Measurements from ENCODE around the gene HLX. TPM values are rescaled to one million over a fixed set of nuclear protein-coding genes. Genes with fewer than 3 reads are reported as not detected.

HLX gene
- total RNA-seq, 1 experiment from 2014 or later: 4.0 TPM

GRCh38 chr1:220879509-220880361, 492 bp downstream of the HLX start:
- Histone ChIP-seq H3K9ac (ENCODE audit: low read length) (peak overlapping the region; percentile 81), H3K4me1 (ENCODE audit: insufficient read depth, low read length) (peaks cover 16% of the 10 kb centered on the region; the same call in 1 of the 2 replicates), H3K4me3 (ENCODE audit: low read length) (peak overlapping the region; percentile 85), H2AFZ (ENCODE audit: low read length) (peak overlapping the region; percentile 85), H3K79me2 (ENCODE audit: low read length) (peaks cover 19% of the 10 kb centered on the region), H3F3A (ENCODE audit: low read length, unreplicated experiment) (no peaks in the 10 kb centered on the region), H4K20me1 (ENCODE audit: low read length) (no peaks in the 10 kb centered on the region), H3K36me3 (ENCODE audit: low read depth, low read length) (no peaks in the 10 kb centered on the region; the same call in 1 of the 2 replicates), H3K9me3 (ENCODE audit: low read length) (no peaks in the 10 kb centered on the region), H3K4me2 (ENCODE audit: low read length) (peak overlapping the region; percentile 94), H3K27ac (ENCODE audit: low read length) (peak overlapping the region; percentile 15), H3K27me3 (ENCODE audit: low read length) (no peaks in the 10 kb centered on the region), H3K9me2 (replicated peaks; ENCODE audit: low read length) (no peaks in the 10 kb centered on the region)
- intact Hi-C loops (cut with micrococcal nuclease): loop anchor here (1.0 to 2.0 kb wide), 8 partner anchors 27 to 556 kb away; no protein-coding TSS in a partner anchor
- POLR2A ChIA-PET (ENCODE audit: unreplicated experiment): interaction anchor here (0.6 kb wide), 1 partner anchor 590 kb away, joined by 6 read pairs; no protein-coding TSS in a partner anchor
- CTCF ChIA-PET: interaction anchor here (0.5 to 0.7 kb wide), 5 partner anchors 91 to 324 kb away, joined by 4 to 6 read pairs (median 5); no protein-coding TSS in a partner anchor
- DNase-seq: peak; percentile 42
- TF ChIP-seq EZH2phosphoT487 (IDR thresholded peaks at IDR 0.05; ENCODE audit: borderline replicate concordance, low read length) (no peak), EZH2 (IDR thresholded peaks at IDR 0.05; ENCODE audit: low read length, unreplicated experiment) (no peak)
- TF ChIP-seq, protein P1, sequence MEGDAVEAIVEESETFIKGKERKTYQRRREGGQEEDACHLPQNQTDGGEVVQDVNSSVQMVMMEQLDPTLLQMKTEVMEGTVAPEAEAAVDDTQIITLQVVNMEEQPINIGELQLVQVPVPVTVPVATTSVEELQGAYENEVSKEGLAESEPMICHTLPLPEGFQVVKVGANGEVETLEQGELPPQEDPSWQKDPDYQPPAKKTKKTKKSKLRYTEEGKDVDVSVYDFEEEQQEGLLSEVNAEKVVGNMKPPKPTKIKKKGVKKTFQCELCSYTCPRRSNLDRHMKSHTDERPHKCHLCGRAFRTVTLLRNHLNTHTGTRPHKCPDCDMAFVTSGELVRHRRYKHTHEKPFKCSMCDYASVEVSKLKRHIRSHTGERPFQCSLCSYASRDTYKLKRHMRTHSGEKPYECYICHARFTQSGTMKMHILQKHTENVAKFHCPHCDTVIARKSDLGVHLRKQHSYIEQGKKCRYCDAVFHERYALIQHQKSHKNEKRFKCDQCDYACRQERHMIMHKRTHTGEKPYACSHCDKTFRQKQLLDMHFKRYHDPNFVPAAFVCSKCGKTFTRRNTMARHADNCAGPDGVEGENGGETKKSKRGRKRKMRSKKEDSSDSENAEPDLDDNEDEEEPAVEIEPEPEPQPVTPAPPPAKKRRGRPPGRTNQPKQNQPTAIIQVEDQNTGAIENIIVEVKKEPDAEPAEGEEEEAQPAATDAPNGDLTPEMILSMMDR (conservative IDR thresholded peaks at IDR 0.05; ENCODE audit: low read depth, low read length): peak; percentile 48
- peak; percentile 55 for ATAC-seq
- BruUV-seq (replicated peaks): no TSS peak

GRCh38 chr1:220880362-220880670, 1.1 kb downstream of the HLX start:
- Histone ChIP-seq H2AFZ (ENCODE audit: low read length) (peak overlapping the region; percentile 85), H3F3A (ENCODE audit: low read length, unreplicated experiment) (no peaks in the 10 kb centered on the region), H3K4me1 (ENCODE audit: insufficient read depth, low read length) (peaks cover 16% of the 10 kb centered on the region; the same call in 1 of the 2 replicates), H4K20me1 (ENCODE audit: low read length) (no peaks in the 10 kb centered on the region), H3K9me2 (replicated peaks; ENCODE audit: low read length) (no peaks in the 10 kb centered on the region), H3K36me3 (ENCODE audit: low read depth, low read length) (no peaks in the 10 kb centered on the region; the same call in 1 of the 2 replicates), H3K9ac (ENCODE audit: low read length) (peak overlapping the region; percentile 81), H3K27ac (ENCODE audit: low read length) (no peak overlapping the region), H3K9me3 (ENCODE audit: low read length) (no peaks in the 10 kb centered on the region), H3K79me2 (ENCODE audit: low read length) (peaks cover 19% of the 10 kb centered on the region), H3K4me2 (ENCODE audit: low read length) (peak overlapping the region; percentile 94), H3K27me3 (ENCODE audit: low read length) (no peaks in the 10 kb centered on the region), H3K4me3 (ENCODE audit: low read length) (peak overlapping the region; percentile 85)
- intact Hi-C loops (cut with micrococcal nuclease): no loop called here
- ATAC-seq: no peak
- no peak for DNase-seq
- ChIA-PET POLR2A (ENCODE audit: unreplicated experiment) (no interaction called here), CTCF (no interaction called here)
- TF ChIP-seq, protein P1 (conservative IDR thresholded peaks at IDR 0.05; ENCODE audit: low read depth, low read length): no peak
- TF ChIP-seq EZH2phosphoT487 (IDR thresholded peaks at IDR 0.05; ENCODE audit: borderline replicate concordance, low read length) (no peak), EZH2 (IDR thresholded peaks at IDR 0.05; ENCODE audit: low read length, unreplicated experiment) (no peak)
- BruUV-seq (replicated peaks): no TSS peak

Measured in PC-3 (cell line).